NCI-H1436 (cell line): ENCODE results near the gene BMP10.

ENCODE experiments used
- DNase-seq: peaks from one replicate; lab custom pipeline; 2025; lab: John Stamatoyannopoulos, UW

Gene BMP10

DNA sequence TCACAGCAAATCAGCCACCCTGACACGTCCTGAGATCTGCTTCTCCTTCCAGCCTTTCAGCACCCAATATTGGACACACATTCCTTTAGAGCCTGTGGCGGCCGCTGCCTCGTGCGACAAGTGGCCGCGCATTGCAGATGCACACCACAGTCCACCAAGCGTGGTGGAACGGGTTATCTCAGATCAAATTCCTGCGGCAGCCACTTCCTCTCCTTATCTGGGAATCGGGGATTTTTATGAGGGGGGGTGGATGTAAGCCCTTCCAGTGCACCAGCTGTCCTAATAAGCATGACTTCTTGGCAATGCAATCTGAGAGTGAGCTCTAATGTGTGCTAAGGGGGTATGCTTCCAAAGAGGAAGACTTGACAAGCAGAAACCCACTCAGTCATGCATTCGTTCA, 18.3 kb upstream of the BMP10 start:
- DNase-seq, result no peak

DNA sequence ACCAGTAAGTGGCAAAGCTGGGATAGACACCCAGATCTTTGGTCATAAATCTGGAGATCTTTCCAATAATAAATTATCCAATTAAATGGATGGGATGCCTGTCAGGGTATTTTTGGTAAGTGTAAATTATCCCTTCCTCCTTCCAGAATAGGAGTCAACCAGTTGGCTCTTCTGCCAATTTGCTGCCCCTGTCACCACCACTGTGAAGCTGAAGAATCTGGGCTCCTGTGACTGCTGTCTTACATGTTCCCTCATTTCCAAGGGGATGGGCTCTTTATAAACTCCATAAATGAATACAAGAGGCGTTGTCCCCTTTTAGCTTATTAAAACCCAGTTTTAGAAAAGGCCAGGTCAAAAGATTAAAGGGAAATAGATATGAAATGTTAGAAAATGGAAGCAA, 17.8 kb upstream of the BMP10 start:
- DNase-seq, result no peak

DNA sequence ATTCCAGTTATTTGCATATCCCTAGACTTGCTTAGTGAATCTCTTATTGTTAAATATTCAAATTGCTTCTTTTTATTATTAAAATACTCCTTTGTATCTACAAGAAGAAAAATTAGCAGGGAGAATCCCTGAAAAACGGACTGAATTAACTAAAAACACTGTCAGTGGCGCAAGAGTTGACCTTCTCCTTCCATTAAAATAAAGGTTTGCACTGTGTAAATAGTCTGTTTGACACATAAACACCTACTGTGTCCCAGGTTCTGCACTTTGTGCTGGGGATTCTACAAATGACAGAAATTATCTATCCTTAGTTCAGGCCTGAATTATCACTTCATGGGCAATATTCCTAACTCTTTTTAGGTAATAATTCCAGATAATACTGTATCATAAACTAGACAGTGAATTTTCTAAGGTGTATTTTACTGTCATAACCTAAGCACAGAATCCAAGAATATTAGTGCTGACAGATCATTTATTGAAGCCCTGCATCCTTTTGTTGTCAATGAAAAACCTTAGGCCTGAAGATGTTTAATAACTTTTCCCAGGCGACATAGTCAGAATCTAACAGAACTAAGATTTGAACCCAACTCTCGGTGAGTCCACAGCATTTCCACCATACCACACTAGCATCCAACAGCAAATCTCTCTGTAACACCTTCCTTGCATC, 17.0 kb upstream of the BMP10 start:
- no peak for DNase-seq

DNA sequence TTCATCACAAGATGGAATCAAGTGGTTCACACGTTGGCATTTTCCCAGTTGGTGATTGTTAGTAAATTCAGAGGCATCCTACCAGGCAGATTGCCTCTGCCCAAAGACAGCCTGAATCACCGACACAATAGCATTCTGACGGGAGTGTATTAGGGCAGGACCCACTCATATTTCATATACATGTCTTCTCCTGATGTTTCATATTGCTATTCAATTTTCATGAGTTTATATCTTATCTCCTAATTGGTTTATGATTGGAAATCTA, 14.5 kb upstream of the BMP10 start:
- DNase-seq, result no peak

DNA sequence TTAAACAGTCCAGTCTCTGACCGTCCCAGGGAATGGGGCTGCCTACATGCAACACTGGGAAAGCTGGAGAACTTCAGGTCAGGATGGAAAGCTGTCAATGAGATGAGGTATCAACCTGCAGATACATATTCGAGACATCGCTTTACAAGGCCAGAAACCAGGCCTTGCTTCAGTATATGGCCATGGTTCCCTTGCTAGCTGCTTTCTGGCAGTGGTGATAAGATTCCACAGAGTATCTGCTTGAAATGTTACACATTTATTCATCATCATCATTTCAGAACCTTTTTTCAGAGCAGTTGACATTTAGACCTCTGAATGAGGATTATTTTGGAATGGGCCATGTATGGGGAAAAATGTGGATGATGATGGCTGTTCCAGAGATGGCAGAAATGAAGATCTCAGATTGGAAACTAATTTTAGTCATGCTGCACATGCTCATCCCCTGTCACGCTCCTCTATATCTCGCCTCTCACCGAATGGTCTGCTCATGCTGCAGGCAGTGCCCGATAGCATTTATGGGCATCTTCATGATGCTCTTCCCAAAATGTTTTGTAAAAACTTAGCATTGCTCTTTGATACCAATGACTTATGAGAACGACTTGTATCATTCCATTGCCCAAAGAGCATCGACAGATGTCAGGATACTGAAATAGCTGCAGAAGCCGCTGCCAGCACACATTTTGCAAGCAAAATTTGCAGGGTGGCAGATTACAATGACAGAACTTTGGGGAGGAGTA, 14.0 kb upstream of the BMP10 start:
- DNase-seq, result no peak

DNA sequence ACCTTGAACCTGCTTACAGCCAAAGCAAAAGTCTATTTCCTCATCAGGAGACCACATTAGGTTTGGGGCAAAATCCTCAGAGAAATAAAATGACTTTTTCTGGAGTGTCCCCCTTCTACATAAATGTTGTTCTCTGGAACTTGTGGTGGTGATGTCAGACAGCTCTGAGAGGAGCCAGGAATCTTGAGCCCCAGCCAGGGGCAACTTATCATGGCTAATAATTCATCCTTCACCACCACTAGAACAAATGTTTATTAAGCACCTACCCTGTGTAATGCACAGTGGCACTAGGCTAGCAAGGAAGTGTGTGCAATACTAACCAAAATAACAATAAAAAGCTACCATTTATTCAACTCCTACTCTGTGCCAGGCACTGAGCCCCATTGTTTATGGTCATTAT, 9.0 kb upstream of the BMP10 start:
- DNase-seq, result no peak

DNA sequence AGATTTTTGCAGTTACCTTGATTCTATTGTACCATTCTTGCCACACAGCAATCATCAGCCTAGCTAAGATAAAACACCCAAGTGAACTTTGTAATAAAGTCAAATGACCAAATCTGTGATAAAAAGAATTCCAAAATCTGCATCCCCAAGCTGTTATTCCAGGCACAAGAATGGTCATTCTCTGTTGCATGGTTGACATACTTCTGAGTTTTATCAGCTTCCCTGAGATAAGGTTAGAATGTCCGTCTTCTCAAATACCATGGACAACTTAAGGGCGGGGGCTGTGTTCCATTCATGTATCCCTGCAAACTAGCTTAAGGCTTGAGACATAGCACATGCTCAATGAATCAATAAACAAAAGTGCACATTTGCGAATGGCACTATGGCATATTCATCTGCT, 8.1 kb upstream of the BMP10 start:
- DNase-seq, result no peak

DNA sequence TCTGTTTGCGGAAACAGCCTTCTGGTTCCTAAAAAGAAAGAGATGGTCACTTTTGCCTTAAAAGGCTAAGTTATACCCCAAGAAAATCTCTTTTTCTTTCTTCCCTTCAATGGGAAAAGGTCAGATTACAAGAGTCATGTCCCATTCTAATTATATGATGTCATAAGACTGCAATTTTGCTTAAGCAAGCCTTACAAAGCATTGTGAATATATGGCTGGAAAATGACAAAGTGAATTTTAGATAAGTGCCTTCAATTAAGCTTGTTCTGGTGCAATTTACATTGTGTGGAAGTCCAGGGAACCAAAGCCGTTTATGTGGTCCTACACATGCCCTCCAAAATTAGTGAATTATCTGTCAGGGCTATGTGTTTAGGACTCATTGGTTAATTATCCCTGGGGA, 7.6 kb upstream of the BMP10 start:
- DNase-seq, result no peak

DNA sequence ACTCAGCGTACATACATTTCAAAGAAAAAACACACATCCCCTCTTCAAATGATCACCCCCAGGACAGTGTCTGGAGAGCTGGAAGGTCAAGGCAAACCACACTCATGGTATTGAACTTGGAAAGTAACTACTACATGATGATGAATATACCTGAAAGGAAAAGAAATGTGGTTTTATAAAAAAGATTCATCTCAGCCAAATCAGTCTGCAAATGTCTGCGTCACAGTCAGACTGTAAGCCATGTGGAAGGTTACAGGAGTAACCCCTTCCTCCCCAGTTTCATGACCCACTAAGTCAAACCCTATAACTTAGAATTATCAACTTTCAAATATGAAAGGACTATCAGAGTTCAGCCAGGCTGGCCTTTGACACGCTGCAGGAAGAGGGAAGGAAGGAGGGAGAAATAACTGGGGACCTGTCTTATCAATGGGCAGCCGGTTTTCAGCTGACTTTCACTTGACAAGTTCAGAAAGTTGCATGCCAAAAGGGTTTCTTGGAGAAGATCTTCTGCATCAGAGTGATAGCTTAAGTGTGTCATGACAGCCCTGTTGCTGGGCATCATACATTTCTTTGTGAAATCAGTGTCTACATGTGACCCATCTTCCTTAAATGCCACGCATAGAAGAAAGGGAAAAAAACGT, 7.0 kb upstream of the BMP10 start:
- no peak for DNase-seq

DNA sequence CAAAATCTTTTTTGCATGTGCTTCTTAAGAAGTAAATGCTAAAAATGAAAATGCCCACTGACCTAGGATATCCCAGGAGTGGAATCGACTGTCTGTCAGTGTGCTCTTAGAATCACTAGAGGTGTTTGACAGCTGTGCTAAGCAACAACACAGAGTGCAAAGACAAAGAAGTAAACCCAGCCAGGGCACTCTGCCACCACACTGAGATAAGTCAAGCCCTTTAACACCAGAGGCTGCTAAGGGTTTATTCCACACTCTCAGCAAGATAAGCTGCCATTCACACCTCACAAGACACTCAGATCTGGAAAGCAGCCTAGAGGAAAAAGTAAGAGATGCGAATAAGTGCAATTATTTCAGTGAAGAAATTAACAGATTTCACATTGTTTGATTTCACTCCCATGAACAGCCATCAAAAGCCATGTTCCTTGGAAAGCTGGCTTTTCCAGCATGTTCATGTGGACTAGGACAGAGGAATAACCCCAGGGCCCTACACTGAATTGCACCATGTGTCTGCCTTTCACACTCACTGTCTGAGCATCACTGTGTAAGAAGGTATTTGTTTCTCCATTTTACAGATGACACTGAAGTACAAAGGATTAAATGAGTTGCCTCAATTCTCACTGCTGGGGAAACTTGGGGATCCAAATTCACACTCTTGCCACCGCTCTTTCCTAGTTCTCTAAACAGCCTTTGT, 6.0 kb upstream of the BMP10 start:
- DNase-seq, result no peak

DNA sequence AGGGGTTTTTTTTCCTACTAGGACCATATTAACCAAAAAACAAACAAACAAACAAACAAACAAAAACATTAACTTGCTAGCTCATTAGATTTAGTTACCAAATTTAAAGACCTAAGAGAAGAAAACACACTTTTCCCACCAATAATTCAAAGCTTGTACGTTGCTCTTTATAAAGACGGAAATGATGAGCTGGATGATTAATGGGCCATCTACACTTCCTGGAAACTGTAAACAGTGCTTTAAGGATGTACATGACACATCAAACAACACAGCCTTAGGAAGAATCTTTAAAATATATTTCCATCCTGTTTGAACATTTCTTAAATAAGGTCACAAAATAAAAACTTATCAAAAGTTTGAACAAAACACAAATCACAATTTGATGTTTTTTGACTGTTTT, 982 bp downstream of the BMP10 start:
- DNase-seq, result no peak

DNA sequence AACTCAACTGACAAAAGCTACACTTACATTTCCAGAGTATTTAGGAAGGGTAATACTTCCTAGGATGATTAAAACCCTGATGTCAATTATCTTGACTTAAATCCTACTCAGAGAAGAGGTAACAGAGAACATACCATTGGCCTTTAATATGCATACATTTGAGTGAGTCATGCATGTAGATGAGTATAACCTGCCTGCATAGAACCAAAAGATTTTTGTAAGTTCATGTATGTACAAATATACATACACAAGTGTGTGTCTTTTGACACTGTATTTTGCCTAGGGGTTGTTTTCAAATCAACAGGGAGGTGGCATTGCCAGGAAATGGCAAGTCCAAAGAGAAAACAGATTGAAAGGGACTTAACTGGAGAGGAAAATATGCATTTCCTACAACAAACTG, 6.1 kb downstream of the BMP10 start:
- no peak for DNase-seq

DNA sequence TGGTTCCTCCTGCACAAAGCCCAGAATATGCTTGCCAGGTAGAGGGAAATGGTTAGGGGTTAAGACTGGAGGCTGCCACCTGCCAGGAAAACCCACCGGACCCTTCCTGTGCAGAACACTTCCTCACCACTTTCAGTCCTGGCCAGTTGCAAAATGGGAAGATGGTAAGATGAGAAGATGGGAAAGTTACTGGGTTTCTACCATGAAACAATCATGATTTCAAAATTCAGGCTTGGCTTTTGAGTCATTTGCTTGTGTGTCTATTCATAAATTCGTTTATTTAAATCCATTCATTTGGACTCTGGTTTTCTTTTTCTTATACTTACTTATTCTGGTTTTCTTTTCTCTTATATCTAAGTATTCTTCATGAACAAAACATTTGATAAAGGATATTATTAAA, 7.2 kb downstream of the BMP10 start:
- DNase-seq, result no peak

DNA sequence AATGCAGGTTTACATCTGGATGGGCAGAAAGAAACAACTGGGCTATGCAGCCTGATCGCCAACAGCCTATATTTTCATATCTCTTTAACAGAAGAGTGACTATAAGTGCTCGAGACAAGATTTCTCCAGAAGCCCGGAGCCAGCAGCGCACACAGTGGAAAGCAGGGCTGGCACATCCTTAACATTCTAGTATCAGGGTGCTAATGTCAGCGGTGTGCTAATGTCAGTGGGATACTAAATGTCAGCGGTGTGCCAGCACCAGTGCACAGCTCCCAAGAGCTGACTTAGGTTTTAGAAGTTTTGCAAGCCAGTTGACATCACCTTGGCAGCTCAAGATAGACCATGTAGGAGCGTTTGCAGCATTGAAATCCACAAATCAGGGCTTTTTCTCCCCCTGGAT, 8.3 kb downstream of the BMP10 start:
- no peak for DNase-seq

DNA sequence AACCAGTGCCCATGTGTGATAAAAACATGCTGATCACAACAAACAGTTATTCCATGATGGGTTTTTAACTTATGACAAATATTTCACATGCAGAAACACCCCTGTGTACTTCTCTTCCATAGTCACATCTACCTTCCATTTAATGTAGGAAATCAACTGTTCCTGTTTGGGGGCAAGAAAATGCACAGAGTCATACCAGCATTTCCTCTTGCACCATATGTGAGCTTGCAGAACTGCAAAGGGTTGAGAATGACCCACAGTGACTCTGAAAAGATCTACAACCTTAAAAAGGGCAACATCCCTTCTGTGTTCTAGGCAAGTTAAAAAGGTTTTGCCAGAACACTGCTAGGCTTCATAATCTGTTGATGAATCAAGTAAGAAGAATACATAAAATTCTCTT, 9.9 kb downstream of the BMP10 start:
- DNase-seq, result no peak

DNA sequence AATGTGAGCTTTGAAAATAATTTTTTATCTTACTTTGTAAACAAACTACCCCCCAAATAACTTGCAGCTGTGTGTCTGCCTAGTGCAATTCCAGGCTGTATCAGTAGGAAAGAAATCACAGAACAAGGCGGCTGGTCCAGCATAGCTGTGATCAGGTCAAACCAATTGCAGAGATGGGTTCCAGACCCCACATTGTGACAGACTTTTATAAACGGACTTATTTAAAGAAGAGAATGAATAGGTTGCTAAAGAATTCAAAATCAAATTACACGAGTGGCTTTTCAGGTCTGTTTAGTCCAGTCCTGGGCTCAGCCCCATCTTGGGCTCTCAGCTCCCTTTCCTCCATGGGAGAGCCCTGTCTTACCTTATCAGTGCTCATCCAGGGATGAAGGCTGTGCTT, 11.1 kb downstream of the BMP10 start:
- DNase-seq, result no peak

DNA sequence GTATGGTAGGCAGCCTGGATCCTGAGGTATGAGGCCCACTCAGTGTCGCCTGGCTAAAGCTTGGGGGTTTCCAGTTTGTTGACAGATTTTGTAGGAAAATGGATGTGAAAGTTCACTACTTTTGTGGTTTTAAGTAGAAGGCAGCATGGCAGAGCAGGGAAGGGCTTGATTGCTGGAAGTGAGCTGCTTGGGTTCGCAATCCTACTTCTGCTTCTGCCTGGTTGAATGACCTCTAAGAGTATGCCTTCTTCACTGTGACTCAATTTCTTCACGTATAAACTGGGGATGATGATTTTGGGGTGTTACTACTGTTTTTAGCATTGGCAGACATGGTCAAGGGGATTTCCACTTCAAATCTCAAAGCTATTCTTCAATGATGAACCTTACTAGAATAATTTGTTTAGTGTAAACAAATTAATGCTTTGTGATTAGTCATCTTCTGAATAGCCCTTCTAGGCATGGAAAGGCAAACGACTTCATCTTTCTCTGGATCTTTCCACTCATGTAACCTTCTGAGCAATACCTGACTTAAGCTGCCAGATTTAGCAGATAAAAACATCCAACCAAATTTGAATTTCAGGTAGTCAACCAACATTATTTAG, 13.2 kb downstream of the BMP10 start:
- no peak for DNase-seq

DNA sequence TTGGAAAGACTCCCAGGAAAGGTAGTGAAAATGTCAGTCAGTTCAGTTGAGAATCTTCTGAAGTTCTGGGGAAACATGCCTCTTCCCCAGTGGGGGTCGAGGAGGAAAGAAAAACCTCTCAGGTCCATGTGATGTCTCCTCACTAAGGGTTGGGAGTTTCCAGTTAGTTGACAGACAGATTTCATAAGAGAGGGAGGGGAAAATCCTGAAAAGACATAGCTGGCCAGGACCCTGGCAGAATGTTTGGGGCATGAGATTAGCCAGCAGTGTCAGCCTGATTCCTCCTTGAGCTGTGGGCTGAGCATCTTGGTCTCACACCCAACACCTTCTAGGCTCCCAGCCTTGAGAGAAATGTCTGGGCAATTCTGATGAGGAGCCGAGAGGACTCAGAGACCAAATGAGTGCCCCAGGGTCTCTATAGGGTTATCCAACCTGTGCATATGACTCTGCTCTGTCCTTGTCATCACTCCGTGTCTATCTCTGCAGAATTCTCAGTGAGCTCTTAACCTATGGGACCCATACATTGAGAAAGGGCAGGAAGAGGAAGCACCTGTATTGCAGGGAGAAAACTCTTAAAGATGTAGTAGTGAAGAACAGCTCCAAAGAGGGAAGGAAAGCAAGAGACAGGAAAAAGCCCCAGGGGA, 13.9 kb downstream of the BMP10 start:
- DNase-seq, result no peak

DNA sequence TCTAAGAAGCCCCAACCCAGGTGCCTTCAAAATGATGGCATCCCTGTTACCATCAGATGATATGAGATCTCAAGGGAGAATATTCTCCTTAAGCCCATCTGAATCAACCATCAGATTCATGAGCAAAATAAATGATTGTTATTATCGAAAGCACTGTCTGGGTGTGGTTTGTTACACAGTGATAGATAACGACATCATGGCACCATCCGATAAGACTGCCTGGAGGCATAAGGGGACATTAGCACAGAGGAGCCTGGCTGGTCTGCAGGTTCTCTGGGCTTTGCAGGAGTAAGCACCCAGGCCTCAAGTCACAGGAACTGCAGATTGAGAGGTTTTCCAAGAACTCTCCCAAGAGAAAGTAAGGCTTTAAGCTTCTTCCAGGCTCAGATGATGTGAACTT, 15.6 kb downstream of the BMP10 start:
- DNase-seq, result no peak

DNA sequence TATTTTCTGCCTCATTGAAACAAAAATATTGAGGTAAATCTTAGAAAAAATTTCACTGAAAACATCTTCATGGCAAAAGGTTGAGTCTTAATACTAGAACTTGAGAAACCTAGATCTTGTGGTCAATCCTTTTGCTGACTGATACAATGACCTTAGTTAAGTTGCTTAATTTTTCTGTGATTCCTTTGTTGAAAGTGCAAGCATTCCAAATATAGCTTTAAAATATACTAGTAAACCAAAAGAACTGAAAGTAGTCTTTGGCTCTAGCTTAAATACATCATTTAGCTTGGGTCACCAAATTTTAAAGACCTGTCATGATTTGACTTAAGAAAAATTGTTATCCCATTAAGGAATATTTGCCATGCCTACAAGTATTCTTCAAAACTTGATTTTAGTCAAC, 16.7 kb downstream of the BMP10 start:
- no peak for DNase-seq

DNA sequence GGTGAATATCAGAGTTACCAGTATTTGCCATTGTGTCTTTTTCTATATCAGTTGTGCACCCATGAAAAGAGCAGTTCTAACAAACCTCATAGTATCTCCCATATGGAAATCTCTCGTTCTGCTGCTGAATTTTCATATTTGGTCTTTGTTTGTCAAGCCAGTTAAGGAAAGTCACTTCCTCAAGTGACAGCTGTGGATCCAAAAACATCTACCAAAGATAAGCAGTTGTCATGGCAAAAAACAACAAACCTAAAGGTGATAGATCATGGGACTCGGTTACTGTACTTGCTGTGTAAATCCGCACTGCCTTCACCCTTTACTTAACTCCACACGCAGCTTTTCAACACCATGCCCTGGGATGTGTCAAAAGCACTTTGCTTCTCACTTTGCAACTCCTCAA, 17.3 kb downstream of the BMP10 start:
- no peak for DNase-seq

DNA sequence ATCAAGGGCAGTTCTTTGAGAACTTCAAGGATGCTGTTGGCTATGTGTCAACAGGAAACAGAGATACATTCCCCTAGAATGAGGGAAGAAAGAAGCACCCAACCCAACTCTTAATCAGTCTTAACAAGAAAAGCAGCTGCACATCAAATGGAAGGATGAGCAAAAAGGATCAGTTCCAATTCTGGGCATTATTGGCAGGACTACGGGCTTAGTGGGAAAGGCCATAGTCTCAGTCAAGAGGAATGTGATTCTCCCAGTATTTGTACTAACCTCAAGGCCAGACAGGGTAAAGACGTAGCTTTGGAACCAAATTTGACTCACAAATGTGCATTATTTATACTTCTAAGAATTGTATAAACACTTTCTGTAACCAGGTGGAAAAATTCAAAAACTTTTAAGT, 18.2 kb downstream of the BMP10 start:
- DNase-seq, result no peak
